Coronary artery (tissue), 2 donors: ENCODE results near the gene MBNL1.
"Not testable (repeated sequence)": the region's sequence is repeated elsewhere in the genome, so short reads cannot be mapped to it uniquely, and the experiment has no call there.

Experiments
- DNase-seq: peaks from one replicate; pipeline ENCODE4 v3.0.0-alpha.2; 2017; ENCODE audit warnings: low spot score
- H3K27ac ChIP-seq, 2 donors: fragments of 200-600 bp; sonication (generic); one replicate each; pipeline ENCODE4 v1.5.1; 2016 to 2019
- H3K4me3 ChIP-seq: fragments of 200-600 bp; sonication (generic); 2 replicates; pipeline ENCODE4 v1.5.1; 2016; ENCODE audit warnings: mild to moderate bottlenecking, moderate library complexity
- CTCF ChIP-seq: fragments of 200-600 bp; sonication (generic); IDR thresholded peaks from one replicate; pipeline ENCODE4 v1.5.1; 2019; ENCODE audit warnings: antibody characterized with exemption

The MBNL1 gene

GRCh38 chr3:152428577-152428976, 159.8 kb downstream of the MBNL1 start:
- Histone ChIP-seq H3K27ac (no peak overlapping the region), H3K4me3 (no peak overlapping the region)
- DNase-seq = no peak
- TF ChIP-seq CTCF = no peak

DNA sequence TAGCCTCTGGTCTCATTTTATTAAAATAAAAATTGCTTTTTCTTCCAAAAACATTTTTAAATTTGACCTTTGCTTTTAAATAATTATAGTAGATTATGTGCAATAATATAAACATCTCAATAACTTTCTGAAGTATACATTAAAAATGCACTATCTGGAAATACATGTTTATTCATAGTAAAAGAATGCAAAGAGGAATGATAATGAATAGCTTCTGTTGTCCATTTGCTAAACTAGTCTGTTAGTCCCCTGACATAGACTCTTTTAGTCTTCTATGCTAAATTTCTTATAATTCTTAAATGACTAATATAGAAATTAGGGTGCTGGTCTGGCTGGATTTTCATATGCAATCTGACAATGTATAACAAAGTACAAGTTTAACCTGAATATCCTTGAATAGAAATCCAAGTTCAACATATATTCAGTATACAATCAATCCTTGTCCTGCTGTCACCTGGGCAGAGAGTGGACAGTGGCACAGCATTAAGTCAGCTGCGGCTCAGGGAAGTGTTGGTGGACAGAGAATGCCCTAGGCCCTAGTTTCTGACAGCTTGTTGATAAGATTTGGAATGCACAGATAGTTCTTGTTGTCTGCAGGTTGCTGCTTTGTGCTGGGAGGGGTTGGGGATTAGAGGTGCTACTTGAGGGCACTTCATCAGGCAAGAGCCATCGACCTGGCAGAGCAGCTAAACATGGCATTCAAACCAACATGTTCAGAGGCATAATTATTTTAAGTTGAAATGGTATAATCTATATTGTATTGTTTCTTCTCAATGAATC, 161.7 kb downstream of the MBNL1 start:
- no peak for TF ChIP-seq CTCF
- no peak for DNase-seq
- Histone ChIP-seq H3K4me3 (no peak overlapping the region), H3K27ac (peak overlapping the region in 1 of 2 donors; percentile 34)

GRCh38 chr3:152434142-152434541, 165.4 kb downstream of the MBNL1 start:
- DNase-seq = no peak
- no peak for TF ChIP-seq CTCF
- no peak overlapping the region for H3K27ac ChIP-seq
- no peak overlapping the region for H3K4me3 ChIP-seq

- not testable (repeated sequence) for DNase-seq, H3K27ac ChIP-seq, H3K4me3 ChIP-seq
These were observed 166.5 kb downstream of the MBNL1 start for GRCh38 chr3:152435210-152435609.

DNA sequence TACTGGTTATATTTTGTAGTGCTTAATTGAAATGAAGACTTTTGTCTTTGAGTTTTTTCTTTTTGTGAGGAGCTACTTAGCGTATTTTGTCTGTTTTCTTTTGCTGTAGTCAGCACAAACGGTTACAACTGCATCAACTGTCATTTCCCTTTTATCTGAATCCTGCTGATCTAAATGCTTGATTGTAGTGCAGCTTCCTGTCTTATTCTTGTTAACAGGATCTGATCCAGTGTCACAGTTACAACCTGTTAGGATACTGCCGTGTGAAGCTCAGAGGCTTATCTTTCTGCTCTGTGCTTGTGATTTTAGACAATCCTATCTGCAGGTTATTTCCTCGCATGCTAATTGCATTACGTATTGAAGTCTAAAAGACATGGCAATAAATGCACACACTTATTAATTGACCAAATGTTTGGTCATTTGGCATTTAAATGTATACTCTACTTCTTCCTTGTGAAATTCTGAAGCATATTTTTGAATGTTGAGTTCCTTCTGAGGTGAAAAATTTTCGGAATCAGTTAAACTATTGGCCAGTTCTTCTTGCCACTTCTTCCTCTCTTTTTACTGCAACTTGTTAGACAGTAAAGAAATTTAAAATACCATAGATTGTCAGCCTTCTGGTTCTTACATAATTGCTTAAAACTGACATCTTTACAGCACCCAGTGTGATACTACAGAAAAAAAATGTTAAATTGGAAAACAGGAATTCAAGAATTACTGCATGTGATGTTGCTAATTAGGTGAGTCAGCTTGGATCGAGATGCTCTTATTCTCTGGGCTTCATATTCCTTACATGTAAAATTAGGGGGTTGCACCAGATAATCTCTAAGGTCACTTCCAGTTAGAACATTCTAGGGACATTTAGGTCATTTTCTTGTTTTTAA, 168.2 kb downstream of the MBNL1 start:
- no peak overlapping the region for H3K4me3 ChIP-seq
- no peak for TF ChIP-seq CTCF
- DNase-seq = no peak
- peak overlapping the region in 1 of 2 donors; percentile 37 for H3K27ac ChIP-seq

DNA sequence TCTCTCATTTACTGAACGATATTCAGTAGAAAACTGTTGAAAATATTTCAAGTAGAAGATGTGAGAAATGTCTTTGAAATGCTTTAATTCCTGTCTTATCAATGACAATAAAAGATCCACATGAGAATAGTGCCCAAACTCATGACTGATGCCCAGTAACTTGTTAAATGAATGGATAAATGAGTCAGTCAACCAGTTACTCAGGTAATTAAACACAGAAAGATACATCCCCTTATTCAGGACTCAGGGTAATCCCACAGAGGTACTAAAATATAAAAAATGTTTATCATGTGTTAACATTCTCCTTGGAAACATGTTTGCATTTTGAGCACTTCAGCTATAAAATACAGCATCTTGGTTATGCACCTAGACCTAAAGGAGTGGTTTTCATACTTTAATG, 169.5 kb downstream of the MBNL1 start:
- DNase-seq = no peak
- Histone ChIP-seq H3K27ac (peak overlapping the region; percentile 10 to 42), H3K4me3 (no peak overlapping the region)
- TF ChIP-seq CTCF = no peak

GRCh38 chr3:152438706-152439105, 170.0 kb downstream of the MBNL1 start:
- no peak for DNase-seq
- TF ChIP-seq CTCF = no peak
- Histone ChIP-seq H3K27ac (peak overlapping the region; percentile 10 to 42), H3K4me3 (no peak overlapping the region)

DNA sequence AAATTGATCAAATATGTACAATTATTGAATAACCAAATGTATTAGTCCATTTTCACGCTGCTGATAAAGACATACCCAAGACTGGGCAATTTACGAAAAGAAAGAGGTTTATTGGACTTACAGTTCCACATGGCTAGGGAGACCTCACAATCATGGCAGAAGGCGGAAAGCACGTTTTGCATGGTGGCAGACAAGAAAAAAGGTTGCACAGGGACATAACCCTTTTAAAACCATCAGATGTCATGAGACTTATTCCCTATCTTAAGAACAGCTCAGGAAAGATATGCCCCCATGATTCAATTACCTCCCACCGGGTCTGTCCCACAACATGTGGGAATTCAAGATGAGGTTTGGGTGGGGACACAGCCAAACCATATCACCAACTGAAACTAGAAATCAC, 171.5 kb downstream of the MBNL1 start:
- not testable (repeated sequence) for H3K27ac ChIP-seq, DNase-seq, H3K4me3 ChIP-seq
